Stimulated activated CD8-positive, alpha-beta memory T cell treated with anti-CD3 and anti-CD28 coated beads, Interleukin-7, amount 100 ng/mL, for 48 hours (primary cell): ENCODE data around the gene EDC4.

Experiments
- DNase-seq, 2 donors: peaks; one replicate each; pipeline ENCODE4 v3.0.0-alpha.2; 2020; ENCODE audit warnings: low read depth in 1 of 2; ENCODE audit errors: extremely low read depth in 1 of 2

Gene EDC4

DNA sequence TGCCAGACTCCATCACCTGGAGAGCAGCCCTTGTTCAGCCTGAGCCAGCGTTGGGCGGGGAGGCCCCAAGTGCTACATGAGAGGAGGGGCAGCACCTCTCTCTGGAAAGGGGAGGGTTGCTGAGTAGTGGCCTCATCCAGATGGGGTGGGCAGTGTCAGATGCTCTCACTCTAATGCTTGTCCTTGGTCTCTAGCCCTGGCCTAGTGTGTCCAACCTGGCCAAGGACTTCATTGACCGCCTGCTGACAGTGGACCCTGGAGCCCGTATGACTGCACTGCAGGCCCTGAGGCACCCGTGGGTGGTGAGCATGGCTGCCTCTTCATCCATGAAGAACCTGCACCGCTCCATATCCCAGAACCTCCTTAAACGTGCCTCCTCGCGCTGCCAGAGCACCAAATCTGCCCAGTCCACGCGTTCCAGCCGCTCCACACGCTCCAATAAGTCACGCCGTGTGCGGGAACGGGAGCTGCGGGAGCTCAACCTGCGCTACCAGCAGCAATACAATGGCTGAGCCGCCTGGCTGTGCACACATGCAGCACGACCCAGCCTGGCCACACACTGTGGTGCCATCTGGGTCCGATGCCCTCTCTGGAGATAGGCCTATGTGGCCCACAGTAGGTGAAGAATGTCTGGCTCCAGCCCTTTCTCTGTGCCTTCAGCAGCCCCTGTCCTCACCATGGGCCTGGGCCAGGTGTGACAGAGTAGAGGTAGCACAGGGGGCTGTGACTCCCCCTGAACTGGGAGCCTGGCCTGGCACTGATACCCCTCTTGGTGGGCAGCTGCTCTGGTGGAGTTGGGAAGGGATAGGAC is 54.5 kb downstream of the EDC4 start:
- no peak for DNase-seq

DNA sequence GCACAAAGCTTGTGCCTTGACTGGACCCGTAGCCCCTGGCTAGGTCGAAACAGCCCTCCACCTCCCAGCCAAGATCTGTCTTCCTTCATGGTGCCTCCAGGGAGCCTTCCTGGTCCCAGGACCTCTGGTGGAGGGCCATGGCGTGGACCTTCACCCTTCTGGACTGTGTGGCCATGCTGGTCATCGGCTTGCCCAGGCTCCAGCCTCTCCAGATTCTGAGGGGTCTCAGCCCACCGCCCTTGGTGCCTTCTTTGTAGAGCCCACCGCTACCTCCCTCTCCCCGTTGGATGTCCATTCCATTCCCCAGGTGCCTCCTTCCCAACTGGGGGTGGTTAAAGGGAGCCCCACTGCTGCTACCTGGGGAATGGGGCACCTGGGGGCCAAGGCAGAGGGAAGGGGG is 55.3 kb downstream of the EDC4 start:
- DNase-seq: no peak

DNA sequence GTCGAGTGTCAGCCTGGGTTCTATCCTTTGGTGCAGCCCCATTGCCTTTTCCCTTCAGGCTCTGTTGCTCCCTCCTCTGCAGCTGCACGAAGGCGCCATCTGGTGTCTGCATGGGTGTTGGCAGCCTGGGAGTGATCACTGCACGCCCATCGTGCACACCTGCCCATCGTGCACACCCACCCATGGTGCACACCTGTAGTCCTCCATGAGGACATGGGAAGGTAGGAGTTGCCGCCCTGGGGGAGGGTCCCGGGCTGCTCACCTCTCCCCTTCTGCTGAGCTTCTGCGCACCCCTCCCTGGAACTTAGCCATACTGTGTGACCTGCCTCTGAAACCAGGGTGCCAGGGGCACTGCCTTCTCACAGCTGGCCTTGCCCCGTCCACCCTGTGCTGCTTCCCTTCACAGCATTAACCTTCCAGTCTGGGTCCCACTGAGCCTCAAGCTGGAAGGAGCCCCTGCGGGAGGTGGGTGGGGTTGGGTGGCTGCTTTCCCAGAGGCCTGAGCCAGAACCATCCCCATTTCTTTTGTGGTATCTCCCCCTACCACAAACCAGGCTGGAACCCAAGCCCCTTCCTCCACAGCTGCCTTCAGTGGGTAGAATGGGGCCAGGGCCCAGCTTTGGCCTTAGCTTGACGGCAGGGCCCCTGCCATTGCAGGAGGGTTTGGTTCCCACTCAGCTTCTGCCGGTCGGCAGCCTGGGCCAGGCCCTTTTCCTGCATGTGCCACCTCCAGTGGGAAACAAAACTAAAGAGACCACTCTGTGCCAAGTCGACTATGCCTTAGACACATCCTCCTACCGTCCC is 55.9 kb downstream of the EDC4 start:
- peak in 1 of 2 donors; percentile 60 for DNase-seq

GRCh38 chr16:67930191-67930590 is 57.3 kb downstream of the EDC4 start:
- no peak for DNase-seq

DNA sequence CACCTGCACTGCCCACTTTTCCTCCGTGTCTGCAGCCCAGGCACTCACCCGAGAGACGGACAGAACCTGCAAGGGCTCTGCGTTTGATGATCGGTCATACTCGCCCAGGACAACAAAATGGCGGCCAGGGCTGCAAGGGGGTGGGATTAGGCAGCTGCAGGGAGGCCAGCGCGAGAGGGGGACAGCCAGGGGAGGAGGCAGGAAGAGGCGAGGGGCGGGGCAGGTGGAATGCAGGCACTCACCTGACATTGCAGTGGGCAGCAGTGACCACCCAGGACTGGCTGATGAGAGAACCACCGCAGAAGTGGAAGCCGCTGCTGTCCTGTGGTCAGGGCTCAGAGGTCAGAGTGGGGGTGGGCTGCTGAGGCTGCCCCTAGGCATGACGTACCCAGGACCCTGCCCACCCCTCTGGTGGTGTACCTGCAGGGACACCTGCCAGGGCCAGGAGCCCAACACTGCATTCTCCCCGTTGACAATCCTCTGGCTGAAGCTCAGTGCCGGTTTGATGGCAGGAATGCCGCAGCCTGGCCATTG is 57.9 kb downstream of the EDC4 start:
- no peak for DNase-seq
